Ovary (tissue), 9 donors: ENCODE results near the gene CRY1. TPM values are rescaled to one million over a fixed set of nuclear protein-coding genes. Genes with fewer than 3 reads are reported as not detected.

Experiments used
- DNase-seq, 5 donors: peaks; one replicate each; pipeline ENCODE4 v3.0.0-alpha.2; 2019 to 2020
- H3K27ac ChIP-seq, 2 donors: fragments of 200-600 bp; one replicate each; pipeline versions ENCODE4 v1.5.1 to v1.8.0; 2019 to 2022
- H3K27me3 ChIP-seq: fragments of 200-600 bp; one replicate; pipeline ENCODE4 v1.8.0; 2022
- H3K36me3 ChIP-seq: fragments of 200-600 bp; sonication (generic); one replicate; pipeline ENCODE4 v1.5.1; 2019
- H3K4me1 ChIP-seq: one replicate; pipeline ENCODE4 v1.8.1; 2013; ENCODE audit warnings: mild to moderate bottlenecking, moderate library complexity; ENCODE audit not compliant: insufficient read depth
- H3K4me3 ChIP-seq: fragments of 200-600 bp; sonication (generic); one replicate; pipeline ENCODE4 v1.5.1; 2017
- H3K9me3 ChIP-seq, 2 donors: fragments of 200-600 bp in 1 of 2; sonication (generic) in 1 of 2; one replicate each; pipeline versions ENCODE4 v1.5.1 to v1.8.1; 2013 to 2019; ENCODE audit warnings: mild to moderate bottlenecking in 1 of 2, moderate library complexity in 1 of 2
- CTCF ChIP-seq, 3 donors: fragments of 450-650 bp in 2 of 3; fragments of 200-600 bp in 1 of 3; IDR thresholded peaks; one replicate each; pipeline versions ENCODE4 v1.5.1 to v1.8.0; 2016 to 2022; ENCODE audit warnings: antibody characterized with exemption in 3 of 3, mild to moderate bottlenecking in 1 of 3
- EP300 ChIP-seq: sonication (generic); formaldehyde crosslinking; IDR thresholded peaks from one replicate; pipeline ENCODE4 v1.6.1; 2017; ENCODE audit warnings: antibody characterized with exemption
- POLR2A ChIP-seq: fragments of 450-650 bp; IDR thresholded peaks from one replicate; pipeline ENCODE4 v1.6.1; 2017; ENCODE audit warnings: antibody characterized with exemption, mild to moderate bottlenecking, moderate library complexity
- WGBS, 3 donors: extraction: QIAGEN DNeasy Blood & Tissue Kit in 1 of 3; methylation state at CpG; one replicate each; pipeline versions ENCODE4 v1.1.5 to v1.1.7; 2013 to 2017; 5-methylcytosine and 5-hydroxymethylcytosine counted together
- intact Hi-C, 4 donors: fragments of 100-400 bp; cut with DNase I; formaldehyde crosslinking; loops; one replicate each; pipeline versions ENCODE4 v1.11.0 to v1.15.1; 2022 to 2023
- polyA plus RNA-seq, 2 donors: library from polyadenylated mRNA; stranded (reverse); fragments of 200-250 nt in 1 of 2; fragments of 350-450 nt in 1 of 2; fragmentation: Illumina TruSeq in 1 of 2; extraction: RNeasy Lipid Tissue Mini Kit (QIAGEN cat#74804) in 1 of 2; gene quantifications; one replicate each; pipeline ENCODE4 v1.2.3, GENCODE V29; 2013 to 2014
- total RNA-seq, 7 donors: library from RNA; depleted of rRNA in 2 of 7; stranded (reverse); fragments of >200 nt in 2 of 7; fragmentation: NEBNext Ultra II Directional in 3 of 7; extraction: Animal tissue kit (Norgen Biotek cat#: 25700) in 3 of 7; gene quantifications; one replicate each; pipeline versions ENCODE4 v1.1.0 to v1.2.4, GENCODE V29; 2016 to 2023
- donor health status: DM: no; HTN: no; CAD: no; lungs with moderate emphysema.
- donor health status: DM: no; HTN: no; CAD: no.
- donor health status: Bipolar disorder and iron deficiency.
- donor health status: DM: yes; HTN: yes; CAD: no.
- donor health status: DM: no; HTN: no; CAD: no.
- donor health status: DM: yes; HTN: yes; CAD: no.

Gene CRY1
- total and polyA plus RNA-seq, 9 donors = 8.3 to 49.1 (median 14.5) TPM

- no peaks in the 10 kb centered on the region for H3K27me3 ChIP-seq
- WGBS, 3 donors = 84 to 91% (median 84%) methylated on average over 8 of the region's 8 CpGs
- H3K4me3 ChIP-seq = no peak overlapping the region
- H3K27ac ChIP-seq = no peak overlapping the region
- intact Hi-C loops = no loop called here
- no peak for DNase-seq
- H3K4me1 ChIP-seq = no peaks in the 10 kb centered on the region
- H3K9me3 ChIP-seq = no peaks in the 10 kb centered on the region
- H3K36me3 ChIP-seq = no peaks in the 10 kb centered on the region
- TF ChIP-seq CTCF (IDR thresholded peaks at IDR 0.05) = no peak
- TF ChIP-seq POLR2A = no peak
- no peak for TF ChIP-seq EP300
These were observed 50.5 kb downstream of the CRY1 start for GRCh38 chr12:107042801-107043200.

GRCh38 chr12:107035733-107036132 lies 57.6 kb downstream of the CRY1 start:
- no peaks in the 10 kb centered on the region for H3K27me3 ChIP-seq
- no peaks in the 10 kb centered on the region for H3K4me1 ChIP-seq
- 88 to 98% (median 92%) methylated on average over 2 of the region's 2 CpGs for WGBS, 3 donors
- no peaks in the 10 kb centered on the region for H3K9me3 ChIP-seq
- TF ChIP-seq EP300 (no peak), CTCF (IDR thresholded peaks at IDR 0.05) (no peak), POLR2A (no peak)
- intact Hi-C loops = no loop called here
- no peak for DNase-seq
- no peak overlapping the region for H3K27ac ChIP-seq
- H3K36me3 ChIP-seq = no peaks in the 10 kb centered on the region
- no peak overlapping the region for H3K4me3 ChIP-seq

- H3K27ac ChIP-seq = no peak overlapping the region
- TF ChIP-seq EP300 = no peak
- no peak for TF ChIP-seq CTCF (IDR thresholded peaks at IDR 0.05)
- TF ChIP-seq POLR2A = no peak
- H3K4me3 ChIP-seq = no peak overlapping the region
- no peaks in the 10 kb centered on the region for H3K9me3 ChIP-seq
- H3K36me3 ChIP-seq = no peaks in the 10 kb centered on the region
- intact Hi-C loops = no loop called here
- no peaks in the 10 kb centered on the region for H3K27me3 ChIP-seq
- no peak for DNase-seq
- no peaks in the 10 kb centered on the region for H3K4me1 ChIP-seq
- 90 to 93% (median 92%) methylated on average over 9 of the region's 9 CpGs for WGBS, 3 donors
These were observed 59.3 kb downstream of the CRY1 start for GRCh38 chr12:107033758-107034739.

GRCh38 chr12:107032266-107032665 lies 61.1 kb downstream of the CRY1 start:
- Histone ChIP-seq H3K9me3 (no peaks in the 10 kb centered on the region), H3K27ac (no peak overlapping the region), H3K4me1 (no peaks in the 10 kb centered on the region), H3K36me3 (no peaks in the 10 kb centered on the region), H3K4me3 (no peak overlapping the region), H3K27me3 (no peaks in the 10 kb centered on the region)
- intact Hi-C loops = no loop called here
- TF ChIP-seq CTCF (IDR thresholded peaks at IDR 0.05) = no peak
- TF ChIP-seq POLR2A = no peak
- no peak for TF ChIP-seq EP300
- no peak for DNase-seq
- 73 to 91% (median 87%) methylated on average over 7 of the region's 7 CpGs for WGBS, 3 donors
